Measurements from ENCODE around the gene PRICKLE1. TPM values are rescaled to one million over a fixed set of nuclear protein-coding genes. Genes with fewer than 3 reads are reported as not detected.
A peak's percentile ranks its signal among the peaks of the same experiment; 100 is the strongest.

PRICKLE1 gene
- total and polyA plus RNA-seq, 9 of the 15 experiments (the other 6 are each of a cell fraction or from before 2014, with no cell fraction given), result 0.22 to 0.85 (median 0.31) TPM

DNA sequence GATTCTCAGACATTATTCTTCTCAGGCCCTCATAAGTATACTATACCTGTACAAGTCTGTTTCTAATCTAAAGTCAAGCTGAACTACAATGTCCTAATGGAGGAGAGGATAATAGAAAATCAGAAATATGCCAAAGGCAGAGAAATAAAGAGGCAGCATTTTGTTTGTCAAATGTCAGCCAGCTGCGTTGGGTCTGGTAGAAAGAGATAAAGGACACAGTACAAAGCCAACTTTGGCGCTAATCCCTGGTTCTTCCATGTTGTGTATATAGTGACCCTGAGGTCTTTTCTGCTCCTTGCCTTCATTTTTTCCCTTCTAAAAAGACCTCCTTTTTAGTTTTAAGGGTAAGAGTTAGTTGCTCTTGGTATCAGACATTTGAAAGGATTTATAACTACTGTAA lies 103.1 kb downstream of the PRICKLE1 start:
- WGBS (ENCODE audit: insufficient coverage, low coverage, missing lambda C conversion rate), result 0% methylated on average over 2 of the region's 2 CpGs
- BruUV-seq (replicated peaks), result no TSS peak
- no peak overlapping the region for H3K27ac ChIP-seq (ENCODE audit: extremely low read depth, low read depth, low read length)
- H2AFZ ChIP-seq (ENCODE audit: low read depth, low read length), result no peak overlapping the region
- no peaks in the 10 kb centered on the region for H3K9me1 ChIP-seq (ENCODE audit: control insufficient read depth, insufficient read depth, low read length)
- no peaks in the 10 kb centered on the region for H4K20me1 ChIP-seq (replicated peaks; ENCODE audit: control insufficient read depth, insufficient read depth, low read length)
- FAIRE-seq (no peak), ATAC-seq (0 out of 3 replicates have a peak, but pooled peaks have one; percentile 10), DNase-seq (ENCODE audit: extremely low read depth in 1 of 4, low spot score in 3 of 4) (peak; percentile 15 to 59 (median 41))
- H3K4me3 ChIP-seq, result no peak overlapping the region
- intact Hi-C loops (cut with micrococcal nuclease) (no loop called here), in situ Hi-C loops (cut with MboI) (no loop called here)
- ChIA-PET CTCF (ENCODE audit: low intra/inter-chr PET ratio) (no interaction called here), POLR2A (no interaction called here)
- H3K9ac ChIP-seq (ENCODE audit: insufficient read depth in 1 of 2, low read depth in 2 of 2, low read length in 2 of 2), result no peak overlapping the region
- no peaks in the 10 kb centered on the region for H3K36me3 ChIP-seq (ENCODE audit: control insufficient read depth, insufficient read depth, low read length)
- H3K79me2 ChIP-seq (ENCODE audit: control insufficient read depth, insufficient read depth, low read length), result no peaks in the 10 kb centered on the region
- peaks cover 9 to 18% of the 10 kb centered on the region in 2 experiments; a peak in 4 of 5 replicates for H3K4me1 ChIP-seq (replicated peaks in 1 of 2; ENCODE audit: control insufficient read depth in 2 of 2, insufficient read depth in 2 of 2, low read length in 2 of 2)
- no peak overlapping the region for H3K4me2 ChIP-seq (ENCODE audit: insufficient read depth, low read length)
- H3K9me3 ChIP-seq (replicated peaks; ENCODE audit: control insufficient read depth, insufficient read depth, low read depth, low read length), result 0 out of 2 replicates have a peak, but pooled peaks cover 2% of the 10 kb centered on the region
- TF ChIP-seq DPF2 (IDR thresholded peaks at IDR 0.05) (peak; percentile 41; the same call in 1 of the 2 replicates), SNRNP70 (optimal IDR thresholded peaks at IDR 0.05; ENCODE audit: low read depth, low read length) (no peak), EP300 (IDR thresholded peaks at IDR 0.05; ENCODE audit: low read length) (peak; percentile 29; the same call in 1 of the 2 replicates), SMARCA4 (IDR thresholded peaks at IDR 0.05) (peak; percentile 47; the same call in 1 of the 2 replicates), MTA2 (IDR thresholded peaks at IDR 0.05; ENCODE audit: low read depth) (peak; percentile 22; the same call in 1 of the 2 replicates), NFRKB (IDR thresholded peaks at IDR 0.05; ENCODE audit: low read depth) (no peak), CBFA2T3 (IDR thresholded peaks at IDR 0.05) (peak; percentile 80), NFIC (IDR thresholded peaks at IDR 0.05) (peak; percentile 26; the same call in 1 of the 2 replicates), ZNF766 (CRISPR knock-in tag; conservative IDR thresholded peaks at IDR 0.05) (no peak), YY1 (IDR thresholded peaks at IDR 0.05; ENCODE audit: borderline replicate concordance in 1 of 3, control insufficient read depth in 1 of 3, extremely low read depth in 1 of 3, insufficient read depth in 3 of 3, insufficient read length in 1 of 3, insufficient replicate concordance in 2 of 3, low read depth in 1 of 3, low read length in 2 of 3) (peak in 1 of 3 experiments; percentile 45), ZNF75A (CRISPR knock-in tag; IDR thresholded peaks at IDR 0.05) (no peak), TEAD4 (IDR thresholded peaks at IDR 0.05; ENCODE audit: low read length) (peak; percentile 55), TEAD4 (CRISPR knock-in tag; IDR thresholded peaks at IDR 0.05; ENCODE audit: borderline replicate concordance) (no peak), TCF3 (CRISPR knock-in tag; IDR thresholded peaks at IDR 0.05) (peak; percentile 71), NFE2L1 (tag; IDR thresholded peaks at IDR 0.05; ENCODE audit: borderline replicate concordance, low read depth) (no peak), NCOR1 (IDR thresholded peaks at IDR 0.05) (peak; percentile 63), TAL1 (IDR thresholded peaks at IDR 0.05) (peak; percentile 65), CBFB (CRISPR knock-in tag; IDR thresholded peaks at IDR 0.05) (no peak), CBFA2T2 (conservative IDR thresholded peaks at IDR 0.05) (peak; percentile 67), SOX6 (IDR thresholded peaks at IDR 0.05) (peak; percentile 38; the same call in 1 of the 2 replicates), ARID1B (IDR thresholded peaks at IDR 0.05) (peak; percentile 74), CXXC5 (CRISPR knock-in tag; IDR thresholded peaks at IDR 0.05) (peak; percentile 33; the same call in 1 of the 2 replicates), FOXK2 (conservative IDR thresholded peaks at IDR 0.05 in 1 of 2, IDR thresholded peaks at IDR 0.05 in 1 of 2; ENCODE audit: low read depth in 2 of 2) (peak; percentile 21 to 29; a peak in 1 of 4 replicates)
- TF ChIP-seq, protein P1, sequence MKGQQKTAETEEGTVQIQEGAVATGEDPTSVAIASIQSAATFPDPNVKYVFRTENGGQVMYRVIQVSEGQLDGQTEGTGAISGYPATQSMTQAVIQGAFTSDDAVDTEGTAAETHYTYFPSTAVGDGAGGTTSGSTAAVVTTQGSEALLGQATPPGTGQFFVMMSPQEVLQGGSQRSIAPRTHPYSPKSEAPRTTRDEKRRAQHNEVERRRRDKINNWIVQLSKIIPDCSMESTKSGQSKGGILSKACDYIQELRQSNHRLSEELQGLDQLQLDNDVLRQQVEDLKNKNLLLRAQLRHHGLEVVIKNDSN (CRISPR knock-in tag; IDR thresholded peaks at IDR 0.05), result no peak
- H3K27me3 ChIP-seq (ENCODE audit: control insufficient read depth in 2 of 2, insufficient read depth in 2 of 2, low read length in 2 of 2), result no peaks in the 10 kb centered on the region
